ENCODE measurements around the gene MMP15. TPM values are rescaled to one million over a fixed set of nuclear protein-coding genes. Genes with fewer than 3 reads are reported as not detected.
A peak's percentile ranks its signal among the peaks of the same experiment; 100 is the strongest.

Gene MMP15
- total RNA-seq, 1 experiment from 2014 or later: 27.0 TPM

GRCh38 chr16:58000706-58001676 is 24.6 kb upstream of the MMP15 start, which contains the start of gene USB1:
USB1 (plus strand) TSS chr16:58001407; CDS start chr16:58001484, 77 bp downstream.
- intact Hi-C loops (cut with micrococcal nuclease; ENCODE audit: unreplicated experiment): loop anchor here (1.0 to 5.0 kb wide), 6 partner anchors 19 to 244 kb away; partner anchors contain the start of gene MMP15

DNA sequence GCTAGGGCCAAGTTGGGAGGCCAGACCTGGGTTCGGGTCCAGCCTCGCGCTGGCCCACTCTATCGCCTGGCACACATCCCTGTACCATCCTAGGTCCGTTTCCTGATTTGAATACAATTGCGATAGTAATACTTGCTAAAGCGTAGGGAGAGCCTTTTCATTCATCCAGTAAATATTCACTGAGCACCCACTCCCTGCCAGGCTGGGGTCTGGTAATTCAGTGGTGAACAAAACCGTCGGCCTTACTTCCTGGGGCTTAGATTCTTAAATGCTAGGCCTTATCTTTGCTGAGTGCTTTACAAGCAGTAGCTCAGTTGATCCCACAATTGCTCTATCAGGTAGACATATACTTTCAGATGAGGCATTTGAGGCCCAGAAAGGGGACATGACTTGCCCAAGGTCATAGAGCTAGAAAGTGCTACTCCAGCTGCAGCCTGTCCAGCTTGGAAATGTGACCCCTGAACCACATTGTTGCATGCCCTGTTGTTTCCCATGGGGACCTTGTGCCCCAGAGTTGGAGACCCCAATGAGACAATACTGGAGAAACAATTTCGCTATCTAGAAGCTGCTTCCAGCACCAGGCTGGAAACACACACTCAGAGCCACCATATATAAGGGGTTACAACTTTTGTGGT is 23.7 kb upstream of the MMP15 start:
- Mint-ChIP-seq H3K4me3 (ENCODE audit: unreplicated experiment) (peak overlapping the region; percentile 96), H3K36me3 (ENCODE audit: insufficient read depth, unreplicated experiment) (peaks cover 47% of the 10 kb centered on the region), H3K9me3 (ENCODE audit: unreplicated experiment) (no peaks in the 10 kb centered on the region), H3K4me1 (ENCODE audit: low read depth, unreplicated experiment) (no peaks in the 10 kb centered on the region), H3K27ac (ENCODE audit: unreplicated experiment) (peak overlapping the region; percentile 73), H3K27me3 (ENCODE audit: insufficient read depth, unreplicated experiment) (no peaks in the 10 kb centered on the region)
- intact Hi-C loops (cut with micrococcal nuclease; ENCODE audit: unreplicated experiment): loop anchor here (1.0 to 5.0 kb wide), 5 partner anchors 18 to 245 kb away; partner anchors contain the start of gene MMP15
- ChIA-PET CTCF (interaction anchor here (0.6 to 2.4 kb wide), 6 partner anchors 22 to 503 kb away, joined by 3 to 13 read pairs (median 4); no protein-coding TSS in a partner anchor), POLR2A (interaction anchor here (0.6 to 1.0 kb wide), 2 partner anchors 36 to 127 kb away, joined by 5 to 7 read pairs; partner anchors contain the start of gene CFAP20)
- TF ChIP-seq, protein P1, sequence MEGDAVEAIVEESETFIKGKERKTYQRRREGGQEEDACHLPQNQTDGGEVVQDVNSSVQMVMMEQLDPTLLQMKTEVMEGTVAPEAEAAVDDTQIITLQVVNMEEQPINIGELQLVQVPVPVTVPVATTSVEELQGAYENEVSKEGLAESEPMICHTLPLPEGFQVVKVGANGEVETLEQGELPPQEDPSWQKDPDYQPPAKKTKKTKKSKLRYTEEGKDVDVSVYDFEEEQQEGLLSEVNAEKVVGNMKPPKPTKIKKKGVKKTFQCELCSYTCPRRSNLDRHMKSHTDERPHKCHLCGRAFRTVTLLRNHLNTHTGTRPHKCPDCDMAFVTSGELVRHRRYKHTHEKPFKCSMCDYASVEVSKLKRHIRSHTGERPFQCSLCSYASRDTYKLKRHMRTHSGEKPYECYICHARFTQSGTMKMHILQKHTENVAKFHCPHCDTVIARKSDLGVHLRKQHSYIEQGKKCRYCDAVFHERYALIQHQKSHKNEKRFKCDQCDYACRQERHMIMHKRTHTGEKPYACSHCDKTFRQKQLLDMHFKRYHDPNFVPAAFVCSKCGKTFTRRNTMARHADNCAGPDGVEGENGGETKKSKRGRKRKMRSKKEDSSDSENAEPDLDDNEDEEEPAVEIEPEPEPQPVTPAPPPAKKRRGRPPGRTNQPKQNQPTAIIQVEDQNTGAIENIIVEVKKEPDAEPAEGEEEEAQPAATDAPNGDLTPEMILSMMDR (IDR thresholded peaks at IDR 0.05; ENCODE audit: insufficient read depth in 1 of 2, low read depth in 1 of 2, low read length in 1 of 2, severe bottlenecking in 1 of 2, unreplicated experiment in 1 of 2): no peak
- Histone ChIP-seq H3K36me3 (ENCODE audit: control insufficient read depth, insufficient read depth, low read length) (no peaks in the 10 kb centered on the region), H3K9me3 (no peaks in the 10 kb centered on the region), H3K27me3 (replicated peaks; ENCODE audit: control insufficient read depth, insufficient read depth, low read length) (no peaks in the 10 kb centered on the region), H3K4me1 (peaks cover 17% of the 10 kb centered on the region), H3K4me3 (ENCODE audit: low read depth, low read length) (peak overlapping the region; percentile 88)
- no TSS peak for BruUV-seq (replicated peaks)
- DNase-seq: no peak

More at GRCh38 chr16:58000706-58001676, 24.6 kb upstream of the MMP15 start, which contains the start of gene USB1:
- Mint-ChIP-seq H3K27ac (ENCODE audit: unreplicated experiment) (peak within 1 kb of the TSS; percentile 73), H3K4me3 (ENCODE audit: unreplicated experiment) (peak within 1 kb of the TSS; percentile 96), H3K36me3 (ENCODE audit: insufficient read depth, unreplicated experiment) (peaks cover 38% of the 10 kb centered on the region), H3K9me3 (ENCODE audit: unreplicated experiment) (no peaks in the 10 kb centered on the region), H3K27me3 (ENCODE audit: insufficient read depth, unreplicated experiment) (no peaks in the 10 kb centered on the region), H3K4me1 (ENCODE audit: low read depth, unreplicated experiment) (no peaks in the 10 kb centered on the region)
- H3K4me3 ChIP-seq (ENCODE audit: low read depth, low read length): peak within 1 kb of the TSS; percentile 88
- ChIA-PET POLR2A (interaction anchor here (0.9 to 1.6 kb wide), 3 partner anchors 23 to 128 kb away, joined by 4 to 7 read pairs (median 6); partner anchors contain the start of genes CFAP20 and MMP15), CTCF (interaction anchor here (0.6 to 2.4 kb wide), 10 partner anchors 13 to 504 kb away, joined by 3 to 13 read pairs (median 4); no protein-coding TSS in a partner anchor)
- no peaks in the 10 kb centered on the region for H3K9me3 ChIP-seq
- DNase-seq: peak; percentile 92 to 97
- H3K4me1 ChIP-seq: peaks cover 17% of the 10 kb centered on the region
- no peaks in the 10 kb centered on the region for H3K36me3 ChIP-seq (ENCODE audit: control insufficient read depth, insufficient read depth, low read length)
- no peaks in the 10 kb centered on the region for H3K27me3 ChIP-seq (replicated peaks; ENCODE audit: control insufficient read depth, insufficient read depth, low read length)
- no TSS peak for BruUV-seq (replicated peaks)
- TF ChIP-seq, protein P1 (IDR thresholded peaks at IDR 0.05; ENCODE audit: insufficient read depth in 1 of 2, low read depth in 1 of 2, low read length in 1 of 2, severe bottlenecking in 1 of 2, unreplicated experiment in 1 of 2): peak; percentile 76 to 97

- Histone ChIP-seq H3K4me1 (peaks cover 17% of the 10 kb centered on the region), H3K4me3 (ENCODE audit: low read depth, low read length) (no peak overlapping the region), H3K9me3 (no peaks in the 10 kb centered on the region), H3K36me3 (ENCODE audit: control insufficient read depth, insufficient read depth, low read length) (no peaks in the 10 kb centered on the region), H3K27me3 (replicated peaks; ENCODE audit: control insufficient read depth, insufficient read depth, low read length) (no peaks in the 10 kb centered on the region)
- no TSS peak for BruUV-seq (replicated peaks)
- POLR2A ChIA-PET: no interaction called here
- no peaks in the 10 kb centered on the region for H3K9me3 Mint-ChIP-seq (ENCODE audit: unreplicated experiment)
- no peak for DNase-seq
- H3K4me3 Mint-ChIP-seq (ENCODE audit: unreplicated experiment): peak overlapping the region; percentile 96
- peaks cover 51% of the 10 kb centered on the region for H3K36me3 Mint-ChIP-seq (ENCODE audit: insufficient read depth, unreplicated experiment)
- H3K4me1 Mint-ChIP-seq (ENCODE audit: low read depth, unreplicated experiment): no peaks in the 10 kb centered on the region
- CTCF ChIA-PET: no interaction called here
- intact Hi-C loops (cut with micrococcal nuclease; ENCODE audit: unreplicated experiment): loop anchor here (5.0 kb wide), 2 partner anchors 205 to 225 kb away; no protein-coding TSS in a partner anchor
- H3K27ac Mint-ChIP-seq (ENCODE audit: unreplicated experiment): no peak overlapping the region
- H3K27me3 Mint-ChIP-seq (ENCODE audit: insufficient read depth, unreplicated experiment): no peaks in the 10 kb centered on the region
- TF ChIP-seq, protein P1 (IDR thresholded peaks at IDR 0.05; ENCODE audit: insufficient read depth in 1 of 2, low read depth in 1 of 2, low read length in 1 of 2, severe bottlenecking in 1 of 2, unreplicated experiment in 1 of 2): no peak
Observed at GRCh38 chr16:58002416-58002800, 23.1 kb upstream of the MMP15 start.

Measured in Caco-2 (cell line).